SK-N-SH (cell line): ENCODE data around the gene OSBPL5. TPM values are rescaled to one million over a fixed set of nuclear protein-coding genes. Genes with fewer than 3 reads are reported as not detected.

Experiments used
- CTCF ChIA-PET: fragments of 300-600, 350-600 bp; formaldehyde crosslinking; extraction: SDS; loops from one replicate; lab custom pipeline; 2021; lab: Yijun Ruan, JAX
- POLR2A ChIA-PET: fragments of 350-600 bp; sonication (Branson Sonifier 250); formaldehyde crosslinking; extraction: SDS; loops from one replicate; lab custom pipeline; 2020; ENCODE audit warnings: antibody characterized with exemption, inconsistent platforms; lab: Yijun Ruan, JAX
- DNase-seq: peaks from one replicate; pipeline ENCODE4 v3.0.0; 2012
- H2AFZ ChIP-seq: fragments of 200-600 bp; sonication (generic); 2 replicates; pipeline ENCODE4 v1.8.1; 2016; ENCODE audit warnings: antibody characterized with exemption, mild to moderate bottlenecking, low read depth
- H3F3A ChIP-seq: fragments of 200-600 bp; sonication (generic); replicated peaks from 2 replicates; pipeline ENCODE3; 2016; ENCODE audit warnings: antibody characterized with exemption, mild to moderate bottlenecking; ENCODE audit not compliant: insufficient read depth
- H3K27ac ChIP-seq, 2 experiments: fragments of 200-500 bp in 1 of 2; fragments of 200-600 bp in 1 of 2; sonication (Bioruptor generic) in 1 of 2; sonication (generic), shearing (Covaris generic) in 1 of 2; 2 replicates each; pipeline versions ENCODE4 v1.5.1 to v1.6.1; 2014 to 2016; ENCODE audit warnings: low read depth in 2 of 2, inconsistent platforms in 1 of 2, low read length in 1 of 2, mild to moderate bottlenecking in 1 of 2, mixed read lengths in 1 of 2
- H3K27me3 ChIP-seq: fragments of 200-600 bp; sonication (generic), shearing (Covaris generic); 2 replicates; pipeline ENCODE4 v1.6.1; 2016; ENCODE audit warnings: mixed run types; ENCODE audit not compliant: insufficient read depth
- H3K36me3 ChIP-seq, 2 experiments: fragments of 200-500 bp in 1 of 2; fragments of 200-600 bp in 1 of 2; sonication (Bioruptor generic) in 1 of 2; sonication (generic) in 1 of 2; replicated peaks in 1 of 2; 2 replicates each; pipeline versions ENCODE3 to v1.5.1; 2014 to 2016; ENCODE audit warnings: low read length in 1 of 2, mild to moderate bottlenecking in 1 of 2; ENCODE audit not compliant: insufficient read depth in 2 of 2, control insufficient read depth in 1 of 2
- H3K4me1 ChIP-seq, 2 experiments: fragments of 200-500 bp in 1 of 2; fragments of 200-600 bp in 1 of 2; sonication (Bioruptor generic) in 1 of 2; sonication (generic), shearing (Covaris generic) in 1 of 2; 2 replicates each; pipeline versions ENCODE4 v1.5.1 to v1.6.1; 2014 to 2016; ENCODE audit warnings: low read depth in 1 of 2, low read length in 1 of 2, mixed run types in 1 of 2; ENCODE audit not compliant: insufficient read depth in 2 of 2, control insufficient read depth in 1 of 2
- H3K4me2 ChIP-seq: fragments of 200-600 bp; sonication (generic), shearing (Covaris generic); 2 replicates; pipeline ENCODE4 v1.6.1; 2017; ENCODE audit warnings: mixed run types
- H3K4me3 ChIP-seq, 2 experiments: fragments of 200-500 bp in 1 of 2; fragments of 200-600 bp in 1 of 2; sonication (Bioruptor generic) in 1 of 2; sonication (generic), shearing (Covaris generic) in 1 of 2; 2 replicates each; pipeline versions ENCODE4 v1.5.1 to v1.8.1; 2014 to 2016; ENCODE audit warnings: low read depth in 2 of 2, inconsistent platforms in 1 of 2, low read length in 1 of 2, mild to moderate bottlenecking in 1 of 2, mixed read lengths in 1 of 2, moderate library complexity in 1 of 2
- H3K79me2 ChIP-seq: fragments of 200-600 bp; sonication (generic); 2 replicates; pipeline ENCODE4 v1.8.1; 2017; ENCODE audit warnings: mild to moderate bottlenecking; ENCODE audit not compliant: insufficient read depth
- H3K9ac ChIP-seq: fragments of 200-600 bp; sonication (generic); 2 replicates; pipeline ENCODE4 v1.6.1; 2017; ENCODE audit warnings: mixed run types
- H3K9me2 ChIP-seq: fragments of 200-600 bp; sonication (generic); 2 replicates; pipeline ENCODE4 v1.6.1; 2017; ENCODE audit warnings: mixed run types
- H3K9me3 ChIP-seq: fragments of 200-600 bp; sonication (generic); 2 replicates; pipeline ENCODE4 v1.6.1; 2017; ENCODE audit warnings: mixed run types, mild to moderate bottlenecking, moderate library complexity
- H4K20me1 ChIP-seq: fragments of 200-600 bp; sonication (generic); 2 replicates; pipeline ENCODE4 v1.6.1; 2017; ENCODE audit warnings: mild to moderate bottlenecking, mixed run types; ENCODE audit not compliant: insufficient read depth
- CTCF ChIP-seq: fragments of 200-600 bp; sonication (generic); IDR thresholded peaks from 2 replicates; pipeline ENCODE4 v1.6.1; 2017; ENCODE audit warnings: antibody characterized with exemption, mild to moderate bottlenecking, moderate library complexity
- EP300 ChIP-seq, 2 experiments: IDR thresholded peaks; 2 replicates each; pipeline versions ENCODE4 v1.4.0 to v1.6.1; 2012; ENCODE audit warnings: borderline replicate concordance in 1 of 2, low read depth in 1 of 2, low read length in 1 of 2
- EZH2phosphoT487 ChIP-seq: fragments of 200-600 bp; sonication (generic); IDR thresholded peaks from 2 replicates; pipeline ENCODE4 v1.6.1; 2017; ENCODE audit warnings: low read depth, mixed run types, mild to moderate bottlenecking, antibody characterized with exemption, moderate library complexity, borderline replicate concordance
- FOSL2 ChIP-seq: IDR thresholded peaks from 2 replicates; pipeline ENCODE4 v1.4.0; 2012; ENCODE audit warnings: low read depth, mild to moderate bottlenecking, moderate library complexity, borderline replicate concordance
- FOXM1 ChIP-seq: IDR thresholded peaks from 2 replicates; pipeline ENCODE4 v1.4.0; 2012; ENCODE audit warnings: low read depth, mild to moderate bottlenecking
- JUND ChIP-seq: IDR thresholded peaks from 2 replicates; pipeline ENCODE4 v1.4.0; 2012
- MEF2A ChIP-seq: IDR thresholded peaks from 2 replicates; pipeline ENCODE4 v1.4.0; 2012; ENCODE audit warnings: low read depth, borderline replicate concordance
- RAD21 ChIP-seq: IDR thresholded peaks from 2 replicates; pipeline ENCODE4 v1.6.1; 2012; ENCODE audit warnings: mild to moderate bottlenecking, low read length
- TAF1 ChIP-seq: IDR thresholded peaks from 2 replicates; pipeline ENCODE4 v1.6.1; 2012; ENCODE audit warnings: low read depth, mild to moderate bottlenecking, low read length, moderate library complexity, borderline replicate concordance
- USF1 ChIP-seq: IDR thresholded peaks from 2 replicates; pipeline ENCODE4 v1.4.0; 2012; ENCODE audit warnings: low read depth, borderline replicate concordance
- YY1 ChIP-seq: IDR thresholded peaks from 2 replicates; pipeline ENCODE4 v1.4.0; 2012; ENCODE audit warnings: low read depth, mild to moderate bottlenecking
- WGBS: methylation state at CpG from one replicate; pipeline ENCODE4 v1.1.6; 2017; ENCODE audit warnings: low lambda C conversion rate; 5-methylcytosine and 5-hydroxymethylcytosine counted together
- polyA plus RNA-seq, 3 experiments: library from polyadenylated mRNA; depleted of rRNA; stranded (reverse); fragments of >200 nt; gene quantifications; 2 replicates each; pipeline ENCODE4 v1.2.3, GENCODE V29; 2012
- TF ChIP-seq, protein P1 (sequence below): fragments of 150-350 bp; IDR thresholded peaks from 2 replicates; pipeline ENCODE4 v1.6.1; 2017; ENCODE audit warnings: antibody characterized with exemption, low read length, low read depth, borderline replicate concordance
- TF ChIP-seq, protein P2 (sequence below): IDR thresholded peaks from 2 replicates; pipeline ENCODE4 v1.6.1; 2012; ENCODE audit warnings: mild to moderate bottlenecking, low read depth, low read length, moderate library complexity
- TF ChIP-seq, protein P3 (sequence below): IDR thresholded peaks from 2 replicates; pipeline ENCODE4; 2012

OSBPL5 gene
- polyA plus RNA-seq, 1 of the 3 experiments (the other 2 are of a cell fraction), result 10.9 TPM

DNA sequence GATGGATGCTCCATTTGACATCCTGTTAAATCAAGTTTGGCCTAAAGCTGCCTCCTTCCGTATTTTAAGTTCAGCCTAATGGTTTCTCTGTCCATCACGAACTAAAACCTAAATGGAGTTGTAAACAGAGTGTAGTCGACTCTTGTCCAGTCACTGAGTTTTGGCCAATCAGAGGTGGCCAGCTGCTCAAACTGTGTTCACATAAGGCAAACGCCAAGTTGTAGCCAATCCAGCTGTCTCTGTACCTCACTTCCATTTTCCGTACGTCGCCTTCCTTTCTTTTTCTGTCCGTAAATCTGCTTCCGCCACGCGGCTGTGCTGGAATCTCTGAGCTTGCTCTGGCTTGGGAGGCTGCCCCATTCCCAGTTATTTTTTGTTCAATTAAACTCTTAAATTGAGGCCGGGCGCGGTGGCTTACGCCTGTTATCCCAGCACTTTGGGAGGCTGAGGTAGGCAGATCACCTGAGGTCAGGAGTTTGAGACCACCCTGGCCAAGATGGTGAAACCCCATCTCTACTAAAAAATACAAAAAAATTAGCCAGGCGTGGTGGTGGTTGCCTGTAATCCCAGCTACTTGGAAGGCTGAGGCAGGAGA, 87.2 kb downstream of the OSBPL5 start:
- H3K27me3 ChIP-seq, result no peaks in the 10 kb centered on the region
- 78% methylated on average over 16 of the region's 16 CpGs for WGBS
- no peaks in the 10 kb centered on the region for H3F3A ChIP-seq
- TF ChIP-seq RAD21 (no peak), FOSL2 (no peak), FOXM1 (no peak)
- ChIA-PET CTCF (interaction anchor here (8.7 kb wide), 1 partner anchor 15 kb away, joined by 68 read pairs; no protein-coding TSS in a partner anchor), POLR2A (no interaction called here)
- H3K79me2 ChIP-seq, result no peaks in the 10 kb centered on the region
- H3K36me3 ChIP-seq, result no peaks in the 10 kb centered on the region
- no peak overlapping the region for H3K4me2 ChIP-seq
- no peak overlapping the region for H3K9ac ChIP-seq
- no peaks in the 10 kb centered on the region for H4K20me1 ChIP-seq
- H3K4me1 ChIP-seq, result peaks cover 0 to 9% of the 10 kb centered on the region in 2 experiments; a peak in 1 of 4 replicates
- no peaks in the 10 kb centered on the region for H3K9me3 ChIP-seq
- H3K9me2 ChIP-seq, result no peaks in the 10 kb centered on the region
- no peak for DNase-seq
- H3K27ac ChIP-seq, result no peak overlapping the region
- H3K4me3 ChIP-seq, result no peak overlapping the region
- no peak overlapping the region for H2AFZ ChIP-seq

DNA sequence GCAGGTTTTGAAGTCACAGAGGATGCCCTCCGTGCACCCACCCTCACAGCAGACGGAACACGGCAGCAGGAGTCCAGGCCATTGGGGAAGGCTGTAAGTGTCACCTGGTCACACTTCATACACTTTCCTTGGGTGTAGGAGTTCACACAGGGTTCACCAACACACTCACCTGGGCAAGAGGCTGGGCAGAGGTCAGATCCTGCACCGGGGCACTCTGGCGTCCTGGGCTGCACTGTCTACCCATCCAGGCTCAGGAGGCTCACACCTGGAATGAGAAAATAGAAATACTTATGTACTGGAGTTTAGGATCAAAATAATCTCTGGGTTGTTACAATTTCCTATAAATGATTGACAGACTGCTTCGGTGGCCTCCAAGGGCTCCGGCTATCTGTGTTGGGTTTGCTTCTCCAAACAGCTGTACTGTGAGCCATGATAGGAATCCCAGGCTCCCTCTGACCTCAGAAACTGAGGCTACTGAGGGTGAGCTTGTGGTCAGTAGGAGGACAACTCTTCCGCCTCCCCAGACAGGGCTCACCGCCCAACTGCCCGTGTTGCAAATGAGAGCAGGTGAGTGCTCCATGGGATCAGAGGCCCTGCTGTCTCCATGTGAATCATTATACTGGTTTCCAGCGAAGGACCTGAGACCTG, 87.8 kb downstream of the OSBPL5 start:
- Histone ChIP-seq H3K9me3 (no peaks in the 10 kb centered on the region), H2AFZ (no peak overlapping the region), H3K79me2 (no peaks in the 10 kb centered on the region), H4K20me1 (no peaks in the 10 kb centered on the region), H3F3A (no peaks in the 10 kb centered on the region), H3K27ac (no peak overlapping the region), H3K4me2 (no peak overlapping the region), H3K4me1 (peaks cover 0 to 9% of the 10 kb centered on the region in 2 experiments; a peak in 1 of 4 replicates), H3K4me3 (no peak overlapping the region), H3K27me3 (no peaks in the 10 kb centered on the region), H3K9ac (no peak overlapping the region), H3K36me3 (no peaks in the 10 kb centered on the region), H3K9me2 (no peaks in the 10 kb centered on the region)
- WGBS, result 80% methylated on average over 11 of the region's 11 CpGs
- DNase-seq, result no peak
- POLR2A ChIA-PET, result interaction anchor here (0.7 kb wide), 1 partner anchor 65 kb away, joined by 3 read pairs; no protein-coding TSS in a partner anchor
- CTCF ChIA-PET, result interaction anchor here (1.0 to 8.7 kb wide), 2 partner anchors 15 to 264 kb away, joined by 3 to 68 read pairs; no protein-coding TSS in a partner anchor
- TF ChIP-seq, protein P1, sequence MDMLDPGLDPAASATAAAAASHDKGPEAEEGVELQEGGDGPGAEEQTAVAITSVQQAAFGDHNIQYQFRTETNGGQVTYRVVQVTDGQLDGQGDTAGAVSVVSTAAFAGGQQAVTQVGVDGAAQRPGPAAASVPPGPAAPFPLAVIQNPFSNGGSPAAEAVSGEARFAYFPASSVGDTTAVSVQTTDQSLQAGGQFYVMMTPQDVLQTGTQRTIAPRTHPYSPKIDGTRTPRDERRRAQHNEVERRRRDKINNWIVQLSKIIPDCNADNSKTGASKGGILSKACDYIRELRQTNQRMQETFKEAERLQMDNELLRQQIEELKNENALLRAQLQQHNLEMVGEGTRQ, result no peak
- TF ChIP-seq USF1 (no peak), MEF2A (no peak), YY1 (no peak), EP300 (IDR thresholded peaks at IDR 0.05; ENCODE audit: borderline replicate concordance in 1 of 2, low read depth in 1 of 2, low read length in 1 of 2) (no peak), EZH2phosphoT487 (no peak), JUND (no peak), CTCF (no peak), TAF1 (no peak)
- TF ChIP-seq, protein P2, sequence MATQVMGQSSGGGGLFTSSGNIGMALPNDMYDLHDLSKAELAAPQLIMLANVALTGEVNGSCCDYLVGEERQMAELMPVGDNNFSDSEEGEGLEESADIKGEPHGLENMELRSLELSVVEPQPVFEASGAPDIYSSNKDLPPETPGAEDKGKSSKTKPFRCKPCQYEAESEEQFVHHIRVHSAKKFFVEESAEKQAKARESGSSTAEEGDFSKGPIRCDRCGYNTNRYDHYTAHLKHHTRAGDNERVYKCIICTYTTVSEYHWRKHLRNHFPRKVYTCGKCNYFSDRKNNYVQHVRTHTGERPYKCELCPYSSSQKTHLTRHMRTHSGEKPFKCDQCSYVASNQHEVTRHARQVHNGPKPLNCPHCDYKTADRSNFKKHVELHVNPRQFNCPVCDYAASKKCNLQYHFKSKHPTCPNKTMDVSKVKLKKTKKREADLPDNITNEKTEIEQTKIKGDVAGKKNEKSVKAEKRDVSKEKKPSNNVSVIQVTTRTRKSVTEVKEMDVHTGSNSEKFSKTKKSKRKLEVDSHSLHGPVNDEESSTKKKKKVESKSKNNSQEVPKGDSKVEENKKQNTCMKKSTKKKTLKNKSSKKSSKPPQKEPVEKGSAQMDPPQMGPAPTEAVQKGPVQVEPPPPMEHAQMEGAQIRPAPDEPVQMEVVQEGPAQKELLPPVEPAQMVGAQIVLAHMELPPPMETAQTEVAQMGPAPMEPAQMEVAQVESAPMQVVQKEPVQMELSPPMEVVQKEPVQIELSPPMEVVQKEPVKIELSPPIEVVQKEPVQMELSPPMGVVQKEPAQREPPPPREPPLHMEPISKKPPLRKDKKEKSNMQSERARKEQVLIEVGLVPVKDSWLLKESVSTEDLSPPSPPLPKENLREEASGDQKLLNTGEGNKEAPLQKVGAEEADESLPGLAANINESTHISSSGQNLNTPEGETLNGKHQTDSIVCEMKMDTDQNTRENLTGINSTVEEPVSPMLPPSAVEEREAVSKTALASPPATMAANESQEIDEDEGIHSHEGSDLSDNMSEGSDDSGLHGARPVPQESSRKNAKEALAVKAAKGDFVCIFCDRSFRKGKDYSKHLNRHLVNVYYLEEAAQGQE, result no peak
- TF ChIP-seq, protein P3, sequence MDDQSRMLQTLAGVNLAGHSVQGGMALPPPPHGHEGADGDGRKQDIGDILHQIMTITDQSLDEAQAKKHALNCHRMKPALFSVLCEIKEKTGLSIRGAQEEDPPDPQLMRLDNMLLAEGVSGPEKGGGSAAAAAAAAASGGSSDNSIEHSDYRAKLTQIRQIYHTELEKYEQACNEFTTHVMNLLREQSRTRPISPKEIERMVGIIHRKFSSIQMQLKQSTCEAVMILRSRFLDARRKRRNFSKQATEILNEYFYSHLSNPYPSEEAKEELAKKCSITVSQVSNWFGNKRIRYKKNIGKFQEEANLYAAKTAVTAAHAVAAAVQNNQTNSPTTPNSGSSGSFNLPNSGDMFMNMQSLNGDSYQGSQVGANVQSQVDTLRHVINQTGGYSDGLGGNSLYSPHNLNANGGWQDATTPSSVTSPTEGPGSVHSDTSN, result no peak
